Memory B cell (primary cell): Measurements from ENCODE around the gene HLF.

ENCODE experiments used
- ATAC-seq: fragments of 150-1000 bp; cut with Tn5 transposase; 2 replicates; pipeline ENCODE4 v1.10.0; 2021; ENCODE audit warnings: low read depth, mild to moderate bottlenecking, moderate library complexity
- DNase-seq, 2 donors: peaks; one replicate each; pipeline ENCODE4 v3.0.0; 2022; ENCODE audit warnings: low spot score in 2 of 2
- H3K27ac Mint-ChIP-seq: one replicate; pipeline ENCODE4 v1.8.0; 2022; ENCODE audit warnings: mild to moderate bottlenecking, moderate library complexity, mixed read lengths
- H3K27me3 Mint-ChIP-seq: one replicate; pipeline ENCODE4 v1.8.0; 2022; ENCODE audit warnings: mixed read lengths
- H3K36me3 Mint-ChIP-seq: one replicate; pipeline ENCODE4 v1.8.0; 2022; ENCODE audit warnings: mild to moderate bottlenecking, mixed read lengths
- H3K4me1 Mint-ChIP-seq: one replicate; pipeline ENCODE4 v1.8.0; 2022; ENCODE audit warnings: mixed read lengths
- H3K4me3 Mint-ChIP-seq: one replicate; pipeline ENCODE4 v1.8.0; 2022; ENCODE audit warnings: mild to moderate bottlenecking, moderate library complexity, mixed read lengths
- H3K9me3 Mint-ChIP-seq: one replicate; pipeline ENCODE4 v1.8.0; 2022; ENCODE audit warnings: mixed read lengths

The HLF gene

GRCh38 chr17:55264645-55265298 lies at the start of gene HLF:
TSS of gene HLF (plus strand) at chr17:55264960. CDS start at chr17:55265485, 525 bp downstream.
- peak within 1 kb of the TSS; percentile 62 for H3K4me3 Mint-ChIP-seq
- peaks cover 38% of the 10 kb centered on the region for H3K27me3 Mint-ChIP-seq
- DNase-seq (peak; percentile 40 to 53), ATAC-seq (peak; percentile 95)
- peaks cover 3% of the 10 kb centered on the region for H3K4me1 Mint-ChIP-seq
- peaks cover 3% of the 10 kb centered on the region for H3K9me3 Mint-ChIP-seq
- H3K36me3 Mint-ChIP-seq: no peaks in the 10 kb centered on the region
- no peak within 1 kb of the TSS for H3K27ac Mint-ChIP-seq

- no peaks in the 10 kb centered on the region for H3K36me3 Mint-ChIP-seq
- H3K4me1 Mint-ChIP-seq: no peaks in the 10 kb centered on the region
- H3K27ac Mint-ChIP-seq: no peak overlapping the region
Measured at GRCh38 chr17:55215711-55216110, 49.0 kb upstream of the HLF start.

DNA sequence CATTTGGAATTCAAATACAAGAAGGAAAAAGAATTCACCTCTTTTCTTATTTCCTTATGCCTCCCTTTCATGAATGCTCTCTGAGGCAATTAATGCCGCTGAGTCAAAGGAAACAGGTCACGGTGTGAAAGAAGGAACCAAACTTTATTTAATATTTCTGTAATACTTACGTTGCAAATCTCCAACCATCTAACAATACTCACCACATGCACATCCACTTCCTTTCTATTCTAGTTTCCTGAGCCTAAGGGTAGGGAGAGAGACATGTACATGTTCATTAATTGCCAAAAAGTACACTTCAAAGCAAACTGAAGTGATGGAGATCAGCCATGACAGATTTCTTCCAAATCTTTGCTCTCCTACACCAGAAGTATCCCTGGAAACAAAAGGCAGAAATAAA lies 47.9 kb upstream of the HLF start:
- Mint-ChIP-seq H3K27me3 (peaks cover 7% of the 10 kb centered on the region), H3K4me3 (no peak overlapping the region), H3K9me3 (no peaks in the 10 kb centered on the region), H3K36me3 (no peaks in the 10 kb centered on the region), H3K4me1 (no peaks in the 10 kb centered on the region), H3K27ac (no peak overlapping the region)
- ATAC-seq (no peak), DNase-seq (no peak)

More at GRCh38 chr17:55215711-55216110, 49.0 kb upstream of the HLF start:
- Mint-ChIP-seq H3K9me3 (no peaks in the 10 kb centered on the region), H3K4me3 (no peak overlapping the region), H3K27me3 (peaks cover 7% of the 10 kb centered on the region)
- no peak for DNase-seq
- ATAC-seq: no peak

- Mint-ChIP-seq H3K9me3 (no peaks in the 10 kb centered on the region), H3K36me3 (no peaks in the 10 kb centered on the region), H3K4me3 (no peak overlapping the region), H3K4me1 (no peaks in the 10 kb centered on the region), H3K27me3 (peaks cover 9% of the 10 kb centered on the region), H3K27ac (no peak overlapping the region)
- ATAC-seq (no peak), DNase-seq (no peak)
Measured at GRCh38 chr17:55219459-55219858, 45.3 kb upstream of the HLF start.

DNA sequence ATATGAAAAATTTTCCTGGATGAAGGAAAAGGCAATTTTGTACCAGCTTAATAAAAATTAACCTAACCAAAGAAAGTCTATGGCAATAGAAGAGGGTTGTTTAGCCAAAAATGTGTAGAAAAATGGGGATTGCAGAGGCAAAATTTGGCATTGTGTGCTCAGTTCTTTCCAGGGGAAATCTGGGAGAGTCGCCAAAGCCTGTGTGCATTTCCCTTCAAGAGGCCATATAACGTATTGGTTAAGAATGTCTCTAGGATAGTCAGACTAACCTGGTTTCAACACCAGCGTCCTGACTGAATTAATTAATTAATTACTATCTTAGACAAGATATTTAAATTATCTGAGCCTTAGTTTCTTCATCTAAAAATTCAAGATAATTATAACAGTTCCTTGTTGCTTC lies 44.8 kb upstream of the HLF start:
- no peaks in the 10 kb centered on the region for H3K4me1 Mint-ChIP-seq
- H3K4me3 Mint-ChIP-seq: no peak overlapping the region
- H3K27ac Mint-ChIP-seq: no peak overlapping the region
- peaks cover 9% of the 10 kb centered on the region for H3K27me3 Mint-ChIP-seq
- no peak for ATAC-seq
- H3K36me3 Mint-ChIP-seq: no peaks in the 10 kb centered on the region
- no peaks in the 10 kb centered on the region for H3K9me3 Mint-ChIP-seq
- no peak for DNase-seq

GRCh38 chr17:55223524-55223923 lies 41.2 kb upstream of the HLF start:
- H3K4me1 Mint-ChIP-seq: no peaks in the 10 kb centered on the region
- no peak for ATAC-seq
- no peak overlapping the region for H3K27ac Mint-ChIP-seq
- no peaks in the 10 kb centered on the region for H3K9me3 Mint-ChIP-seq
- no peak for DNase-seq
- no peak overlapping the region for H3K4me3 Mint-ChIP-seq
- H3K36me3 Mint-ChIP-seq: no peaks in the 10 kb centered on the region
- H3K27me3 Mint-ChIP-seq: peaks cover 10% of the 10 kb centered on the region

- H3K27ac Mint-ChIP-seq: no peak overlapping the region
- H3K4me3 Mint-ChIP-seq: no peak overlapping the region
- no peaks in the 10 kb centered on the region for H3K36me3 Mint-ChIP-seq
- no peaks in the 10 kb centered on the region for H3K4me1 Mint-ChIP-seq
- peaks cover 8% of the 10 kb centered on the region for H3K27me3 Mint-ChIP-seq
- DNase-seq (no peak), ATAC-seq (no peak)
- H3K9me3 Mint-ChIP-seq: no peaks in the 10 kb centered on the region
Measured at GRCh38 chr17:55224746-55225145, 40.0 kb upstream of the HLF start.

GRCh38 chr17:55225237-55225636 lies 39.5 kb upstream of the HLF start:
- ATAC-seq: no peak
- no peak for DNase-seq
- no peak overlapping the region for H3K4me3 Mint-ChIP-seq
- H3K36me3 Mint-ChIP-seq: no peaks in the 10 kb centered on the region
- no peak overlapping the region for H3K27ac Mint-ChIP-seq
- H3K4me1 Mint-ChIP-seq: no peaks in the 10 kb centered on the region
- H3K27me3 Mint-ChIP-seq: peaks cover 8% of the 10 kb centered on the region
- H3K9me3 Mint-ChIP-seq: no peaks in the 10 kb centered on the region

DNA sequence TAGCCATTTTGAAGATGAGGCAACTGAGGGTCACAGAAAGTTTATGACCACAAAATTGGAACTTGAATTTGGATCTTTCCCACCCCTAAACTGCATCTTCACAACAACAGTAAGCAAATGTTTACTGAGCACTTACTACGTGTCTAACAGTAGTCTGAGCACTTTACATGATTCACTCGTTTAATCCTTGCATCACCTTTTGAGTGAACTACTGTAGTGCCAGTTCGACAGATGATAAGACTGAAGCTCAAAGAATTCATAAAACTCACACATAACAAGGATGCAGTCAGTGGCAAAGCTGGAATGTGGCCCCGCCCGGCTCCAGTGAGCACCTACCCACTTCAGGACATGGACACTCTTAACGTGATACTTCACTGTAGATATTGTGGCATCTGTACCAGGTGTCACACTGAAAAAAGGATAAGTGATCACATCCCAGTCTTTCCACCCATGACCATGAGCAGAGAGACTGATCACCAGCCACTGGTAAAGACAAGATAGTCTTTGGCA lies 36.0 kb upstream of the HLF start:
- ATAC-seq: no peak
- Mint-ChIP-seq H3K4me3 (no peak overlapping the region), H3K27me3 (peaks cover 6% of the 10 kb centered on the region), H3K9me3 (peaks cover 1% of the 10 kb centered on the region), H3K4me1 (no peaks in the 10 kb centered on the region), H3K27ac (no peak overlapping the region), H3K36me3 (no peaks in the 10 kb centered on the region)
- no peak for DNase-seq

- Mint-ChIP-seq H3K4me3 (no peak overlapping the region), H3K4me1 (peaks cover 5% of the 10 kb centered on the region), H3K27ac (no peak overlapping the region), H3K27me3 (peaks cover 6% of the 10 kb centered on the region), H3K36me3 (no peaks in the 10 kb centered on the region), H3K9me3 (peaks cover 1% of the 10 kb centered on the region)
- ATAC-seq (no peak), DNase-seq (no peak)
Measured at GRCh38 chr17:55229276-55229675, 35.5 kb upstream of the HLF start.

DNA sequence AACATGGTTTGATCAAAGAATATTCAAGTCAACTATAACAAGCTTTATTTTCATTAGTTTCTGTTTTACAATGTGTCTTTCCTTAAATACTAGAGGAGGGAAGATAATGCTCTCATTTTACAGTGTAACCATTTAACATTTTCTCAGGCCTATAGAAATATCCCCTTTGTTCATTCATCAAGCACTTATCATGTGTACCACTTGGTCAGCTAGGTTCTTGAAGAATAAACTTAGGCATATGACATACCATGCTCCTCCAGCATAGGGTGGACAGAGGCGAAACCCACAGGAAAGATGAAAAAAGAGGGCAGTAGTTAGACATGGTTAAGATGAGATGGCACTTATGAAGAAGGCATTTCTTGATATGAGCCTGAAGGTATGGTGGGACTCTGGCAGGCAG lies 34.0 kb upstream of the HLF start:
- H3K36me3 Mint-ChIP-seq: no peaks in the 10 kb centered on the region
- ATAC-seq (no peak), DNase-seq (no peak)
- peaks cover 4% of the 10 kb centered on the region for H3K27me3 Mint-ChIP-seq
- H3K4me3 Mint-ChIP-seq: no peak overlapping the region
- peaks cover 1% of the 10 kb centered on the region for H3K9me3 Mint-ChIP-seq
- no peak overlapping the region for H3K27ac Mint-ChIP-seq
- H3K4me1 Mint-ChIP-seq: peaks cover 7% of the 10 kb centered on the region

- peak; percentile 28 for ATAC-seq
- H3K27ac Mint-ChIP-seq: no peak overlapping the region
- peaks cover 24% of the 10 kb centered on the region for H3K4me1 Mint-ChIP-seq
- H3K9me3 Mint-ChIP-seq: peaks cover 1% of the 10 kb centered on the region
- no peak for DNase-seq
- H3K27me3 Mint-ChIP-seq: peaks cover 2% of the 10 kb centered on the region
- no peak overlapping the region for H3K4me3 Mint-ChIP-seq
- H3K36me3 Mint-ChIP-seq: no peaks in the 10 kb centered on the region
Measured at GRCh38 chr17:55233840-55234239, 30.9 kb upstream of the HLF start.

- Mint-ChIP-seq H3K9me3 (peaks cover 1% of the 10 kb centered on the region), H3K27ac (no peak overlapping the region)
- ATAC-seq: no peak
Measured at GRCh38 chr17:55236316-55236715, 28.4 kb upstream of the HLF start.

GRCh38 chr17:55237268-55237667 lies 27.5 kb upstream of the HLF start:
- Mint-ChIP-seq H3K4me3 (peak overlapping the region; percentile 83), H3K9me3 (peaks cover 3% of the 10 kb centered on the region), H3K27me3 (peaks cover 13% of the 10 kb centered on the region), H3K36me3 (no peaks in the 10 kb centered on the region), H3K4me1 (peaks cover 28% of the 10 kb centered on the region), H3K27ac (no peak overlapping the region)
- ATAC-seq (peak; percentile 44), DNase-seq (no peak)

More at GRCh38 chr17:55236316-55236715, 28.4 kb upstream of the HLF start:
- Mint-ChIP-seq H3K36me3 (no peaks in the 10 kb centered on the region), H3K4me3 (no peak overlapping the region), H3K4me1 (peaks cover 28% of the 10 kb centered on the region), H3K27me3 (peaks cover 8% of the 10 kb centered on the region)
- DNase-seq: no peak

GRCh38 chr17:55237841-55238178 lies 26.9 kb upstream of the HLF start:
- Mint-ChIP-seq H3K27me3 (peaks cover 13% of the 10 kb centered on the region), H3K4me3 (peak overlapping the region; percentile 83), H3K9me3 (peaks cover 3% of the 10 kb centered on the region), H3K36me3 (no peaks in the 10 kb centered on the region), H3K4me1 (peaks cover 28% of the 10 kb centered on the region), H3K27ac (no peak overlapping the region)
- DNase-seq (no peak), ATAC-seq (no peak)
